ENCODE results near the gene ANKRD28.
"Not testable (repeated sequence)": the region's sequence is repeated elsewhere in the genome, so short reads cannot be mapped to it uniquely, and the experiment has no call there.

Gene ANKRD28

DNA sequence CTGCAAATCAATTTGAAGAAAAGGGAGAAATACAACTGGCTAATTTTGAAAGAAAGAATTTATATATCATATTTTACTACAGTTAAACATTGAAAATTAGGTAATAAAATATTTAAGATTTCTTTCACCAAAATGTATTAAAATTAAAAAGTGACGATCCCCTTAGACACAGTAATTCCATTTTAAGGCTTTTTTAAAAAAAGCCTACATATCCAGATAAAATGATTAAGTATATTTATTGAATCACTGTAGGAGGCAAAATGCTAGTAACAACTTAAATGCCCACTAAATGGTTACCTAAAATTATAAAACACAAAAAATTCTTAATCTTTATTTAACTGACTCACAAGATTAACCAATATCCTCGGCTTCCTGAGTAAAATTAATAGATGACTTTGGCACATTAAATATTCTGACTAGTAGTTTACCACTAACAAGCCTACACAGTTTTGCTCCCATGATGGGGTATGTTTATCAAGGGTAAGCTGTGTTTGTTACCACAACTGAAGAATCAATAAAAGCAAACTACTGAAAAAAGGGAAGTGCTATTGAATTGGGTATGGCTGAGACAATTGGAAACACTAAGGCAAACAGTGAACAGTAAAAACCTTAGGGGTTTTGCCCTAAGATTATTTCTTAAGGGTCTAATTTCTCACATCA, 28.4 kb downstream of the ANKRD28 start:
- no peak for DNase-seq

DNA sequence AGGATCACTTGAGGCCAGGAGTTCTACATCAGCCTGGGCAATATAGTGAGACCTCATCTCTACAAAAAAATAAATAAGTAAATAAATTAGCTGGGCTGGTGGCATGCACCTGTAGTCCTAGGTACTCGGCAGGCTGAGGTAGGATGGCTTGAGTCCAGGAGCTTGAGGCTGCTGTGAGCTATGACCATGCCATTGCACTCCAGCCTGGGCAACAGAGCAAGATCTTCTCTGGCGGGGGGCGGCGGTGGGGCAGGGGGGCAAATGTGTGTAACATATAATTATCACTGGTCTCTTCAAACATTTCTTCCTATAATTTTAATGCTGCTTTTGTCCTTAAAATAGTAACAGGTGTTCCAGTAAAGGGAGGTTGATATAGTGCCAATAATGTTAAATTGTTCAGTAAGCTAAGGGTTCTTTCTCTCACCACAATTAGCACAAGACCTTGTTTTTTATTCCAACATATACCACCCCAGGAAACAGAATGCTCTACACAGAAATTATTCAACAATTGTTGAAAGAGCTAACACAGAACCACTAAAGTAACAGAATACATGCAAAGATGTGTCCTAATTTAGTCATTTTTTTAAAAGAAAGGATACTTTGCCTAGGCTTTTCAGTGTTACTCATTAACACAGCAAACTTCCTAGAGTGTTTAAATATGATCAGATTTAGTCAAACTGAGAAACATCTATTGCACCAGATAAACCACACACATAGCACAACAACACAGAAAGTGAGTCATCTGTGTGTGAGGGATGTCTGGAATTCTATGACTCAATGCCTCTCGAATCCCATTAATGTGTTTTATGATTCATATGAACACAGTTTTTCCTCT, 29.1 kb downstream of the ANKRD28 start:
- DNase-seq: no peak

DNA sequence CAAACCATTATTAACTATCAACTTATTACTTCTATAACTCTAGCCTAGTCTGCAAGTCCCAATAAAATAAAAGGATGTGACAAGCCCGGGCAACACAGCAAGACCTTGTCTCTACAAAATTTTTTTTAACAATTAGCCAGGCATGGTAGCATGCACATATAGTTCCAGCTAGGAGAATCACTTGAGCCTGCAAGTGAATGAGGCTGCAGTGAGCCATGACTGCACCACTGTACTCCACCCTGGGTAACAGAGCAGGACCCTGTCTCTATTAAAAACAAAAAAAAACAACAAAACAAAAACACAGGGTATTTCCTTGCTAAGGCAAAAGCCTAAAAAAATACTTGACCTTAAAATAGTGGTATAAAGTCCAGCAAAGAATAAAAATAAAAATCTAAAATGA, 31.4 kb downstream of the ANKRD28 start:
- no peak for DNase-seq

DNA sequence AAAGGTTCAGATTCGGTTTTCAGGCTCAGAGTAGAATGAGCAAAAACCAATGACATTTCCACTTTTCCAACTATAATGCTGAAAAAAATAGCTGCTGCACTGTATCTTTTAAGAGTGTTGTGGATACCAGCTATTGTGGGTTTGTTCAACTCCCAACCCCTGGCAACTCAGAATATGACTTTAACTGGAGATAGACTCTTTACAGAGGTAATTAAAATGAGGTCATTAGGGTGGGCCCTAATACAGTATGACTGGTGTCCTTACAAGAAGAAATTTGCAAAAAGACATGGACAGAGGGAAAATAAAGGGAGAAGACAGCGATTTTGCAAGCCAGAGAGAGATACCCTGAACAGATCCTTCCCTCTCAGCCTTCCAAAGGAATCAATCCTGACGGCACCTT, 39.5 kb downstream of the ANKRD28 start:
- DNase-seq: no peak

DNA sequence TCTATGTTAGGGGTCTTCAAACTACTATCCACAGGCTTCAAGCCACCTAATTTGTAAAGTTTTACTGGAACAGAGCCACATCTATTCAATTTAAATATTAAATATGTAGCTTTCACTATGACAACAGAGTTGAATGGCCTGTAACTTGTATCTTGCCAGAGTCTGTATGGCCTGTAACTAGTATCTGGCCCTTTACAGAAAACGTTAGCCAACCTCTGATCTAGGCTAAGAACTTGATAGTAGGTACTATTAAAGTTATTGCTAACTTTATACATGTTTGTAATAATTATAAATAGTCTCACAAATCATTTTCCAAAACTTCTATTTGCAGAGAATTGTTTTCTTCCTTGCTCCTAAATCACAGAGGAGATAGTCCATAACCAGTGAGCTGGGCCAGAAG, 40.0 kb downstream of the ANKRD28 start:
- no peak for DNase-seq

DNA sequence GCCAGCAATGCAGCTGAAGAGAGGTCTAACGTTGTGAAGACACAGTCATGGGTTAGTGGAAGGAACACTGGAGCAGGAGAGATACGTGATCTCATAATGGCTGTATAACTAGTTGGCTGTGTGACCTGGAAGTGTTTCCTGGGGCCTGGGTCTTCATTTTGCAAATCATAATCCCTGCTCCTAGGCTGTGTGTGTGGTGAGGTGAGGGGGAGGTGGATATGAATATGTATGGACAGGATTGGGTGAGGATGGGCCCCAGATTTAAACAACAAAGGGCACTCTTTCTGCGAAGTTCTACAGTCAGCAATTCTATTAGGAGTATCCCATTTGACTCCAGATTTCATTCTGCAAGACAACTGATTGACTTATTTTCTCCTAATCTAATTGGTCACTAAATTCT, 41.3 kb downstream of the ANKRD28 start:
- no peak for DNase-seq

DNA sequence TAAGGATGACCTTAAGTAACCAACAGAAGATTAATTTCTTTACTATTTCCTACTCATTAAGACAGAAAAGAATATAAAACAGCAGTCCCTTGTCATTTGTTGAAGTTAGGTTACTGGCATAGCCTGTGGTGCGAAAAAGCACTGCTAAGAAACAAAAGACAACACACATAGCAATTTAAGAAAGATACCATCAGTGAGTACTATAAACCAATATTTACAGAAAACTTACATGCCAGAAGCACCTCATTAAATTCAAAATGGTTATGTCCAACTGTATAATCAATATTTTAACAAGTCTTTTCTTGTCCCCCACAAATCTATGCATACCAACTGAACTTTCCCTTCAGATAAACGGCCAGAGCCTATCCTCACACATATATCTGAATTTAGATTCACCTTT, 42.0 kb downstream of the ANKRD28 start:
- no peak for DNase-seq

DNA sequence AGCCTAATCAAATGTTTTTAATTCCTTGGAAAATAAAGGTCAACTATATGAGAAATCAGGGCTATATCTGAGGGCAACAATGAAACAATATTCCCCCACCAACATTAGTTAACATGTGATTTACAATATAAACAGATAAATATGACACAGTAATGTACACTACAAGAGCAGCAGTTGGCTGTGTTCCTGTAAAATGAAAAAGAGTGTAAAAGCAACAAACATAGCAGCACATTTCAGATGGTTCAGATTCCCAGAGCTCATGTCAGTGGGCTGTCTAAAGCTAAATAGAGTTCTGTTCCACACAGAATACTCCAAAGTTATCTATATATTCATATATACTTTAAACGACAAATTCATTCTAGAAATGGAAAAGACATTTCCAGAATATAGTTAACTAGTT, 42.6 kb downstream of the ANKRD28 start:
- DNase-seq: no peak

DNA sequence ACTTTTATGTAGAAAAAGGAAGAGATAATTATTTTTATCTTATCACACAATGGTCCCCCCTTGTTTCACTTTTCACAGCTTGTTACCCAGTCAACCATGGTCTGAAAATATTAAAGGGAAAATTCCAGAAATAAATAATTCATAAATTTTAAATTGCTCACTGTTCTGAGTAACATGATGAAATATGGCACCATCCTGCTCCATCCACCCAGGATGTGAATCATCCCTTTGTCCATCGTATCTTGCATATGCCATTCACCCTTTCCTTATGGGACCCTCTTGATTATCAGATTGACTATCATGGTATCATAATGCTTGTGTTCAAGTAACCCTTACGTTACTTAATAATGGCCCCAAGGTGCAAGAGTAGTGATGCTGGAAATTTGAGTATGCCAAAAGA, 43.7 kb downstream of the ANKRD28 start:
- DNase-seq: no peak

DNA sequence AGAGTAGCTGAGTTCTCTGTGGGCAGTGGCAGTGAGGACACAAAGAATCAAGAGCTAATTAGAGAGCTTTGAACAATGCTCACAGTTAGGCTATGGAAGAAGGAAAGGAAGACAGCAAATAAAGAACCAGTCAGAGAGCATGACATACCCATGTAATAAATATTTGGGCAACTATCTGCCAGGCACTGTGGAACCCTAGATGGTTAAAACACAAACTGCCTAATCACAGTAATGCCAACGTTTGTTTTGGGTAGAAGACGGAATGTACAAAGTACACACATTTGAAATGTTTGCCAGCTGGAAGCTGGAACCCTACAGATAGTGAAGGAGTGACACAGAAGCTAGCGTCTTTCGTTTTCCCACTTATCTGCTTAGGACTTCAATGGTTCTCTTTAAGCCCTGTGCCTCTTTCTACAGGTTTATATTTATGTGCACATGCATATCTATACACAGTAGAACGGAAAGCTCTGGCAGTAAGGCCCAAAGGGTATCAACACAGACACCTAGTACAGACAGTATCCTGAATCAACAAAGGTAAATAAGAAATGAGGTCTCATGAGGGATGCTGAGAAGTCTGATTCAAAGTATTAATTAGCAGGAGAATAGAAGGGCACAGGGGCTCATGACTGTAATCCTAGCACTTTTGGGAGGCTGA, 44.6 kb downstream of the ANKRD28 start:
- no peak for DNase-seq

DNA sequence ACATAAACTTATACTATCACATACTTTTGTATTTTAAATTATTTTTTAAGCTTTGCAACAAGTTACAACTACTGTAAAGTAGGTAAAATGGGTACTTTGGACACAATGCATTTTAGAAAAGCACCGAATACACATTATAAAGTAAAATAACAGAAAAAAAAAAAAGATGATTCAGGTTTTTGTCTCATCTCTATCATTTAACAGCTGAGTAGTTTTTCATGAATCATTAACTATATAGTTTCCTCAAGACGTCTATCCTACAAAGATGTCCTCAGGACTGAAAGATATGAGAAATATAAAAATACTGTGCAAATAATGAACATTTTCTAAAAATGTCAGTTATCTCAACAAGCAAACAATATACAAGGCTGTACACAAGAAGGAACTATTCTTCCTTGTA, 46.9 kb downstream of the ANKRD28 start:
- DNase-seq: no peak

DNA sequence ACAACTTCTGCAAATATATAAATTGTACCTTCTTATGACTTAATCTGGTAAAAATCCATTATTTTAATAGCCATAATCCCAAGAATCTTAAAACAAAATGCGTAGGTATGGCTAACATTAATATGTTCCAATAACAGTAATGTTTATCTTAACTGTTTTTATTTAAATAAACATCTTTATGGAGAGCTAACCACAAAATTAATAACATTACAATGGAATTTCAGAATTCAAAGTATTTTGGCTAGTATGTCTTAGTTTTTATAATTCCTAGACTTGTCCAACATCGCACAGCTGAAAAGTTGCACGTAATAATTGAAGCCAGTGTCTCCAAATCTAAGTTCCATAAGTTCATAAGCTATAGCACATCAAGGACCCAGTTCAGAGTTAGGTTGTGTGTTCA, 47.6 kb downstream of the ANKRD28 start:
- no peak for DNase-seq

DNA sequence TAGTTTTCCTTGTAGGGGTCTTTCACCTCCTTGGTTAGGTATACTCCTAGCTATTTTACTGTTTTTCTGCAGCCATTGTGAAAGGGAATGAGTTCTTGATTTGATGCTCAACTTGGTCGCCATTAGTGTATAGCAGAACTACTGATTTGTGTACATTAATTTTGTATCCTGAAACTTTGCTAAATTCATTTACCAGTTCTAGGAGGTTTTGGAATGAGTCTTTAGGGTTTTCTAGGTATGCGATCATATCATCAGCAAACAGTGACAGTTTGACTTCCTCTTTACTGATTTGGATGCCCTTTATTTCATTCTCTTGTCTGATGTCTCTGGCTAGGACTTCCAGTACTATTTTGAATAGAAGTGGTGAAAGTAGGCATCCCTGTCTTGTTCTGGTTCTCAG, 51.9 kb downstream of the ANKRD28 start:
- not testable (repeated sequence) for DNase-seq

DNA sequence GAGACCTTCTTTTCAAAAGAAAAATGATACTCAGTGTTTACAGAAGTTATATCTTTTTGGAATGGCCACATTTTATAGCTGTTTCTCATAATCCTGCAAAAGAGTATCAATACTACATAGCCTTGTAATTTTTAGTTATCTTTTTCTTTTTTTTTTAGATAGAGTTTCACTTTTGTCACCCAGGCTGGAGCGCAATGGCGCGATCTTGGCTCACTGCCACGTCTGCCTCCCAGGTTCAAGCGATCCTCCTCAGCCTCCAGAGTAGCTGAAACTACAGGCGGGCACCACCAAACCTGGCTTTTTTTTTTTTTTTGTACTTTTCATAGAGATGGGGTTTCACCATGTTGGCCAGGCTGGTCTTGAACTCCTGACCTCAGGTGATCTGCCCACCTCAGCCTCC, 53.6 kb downstream of the ANKRD28 start:
- DNase-seq: no peak

DNA sequence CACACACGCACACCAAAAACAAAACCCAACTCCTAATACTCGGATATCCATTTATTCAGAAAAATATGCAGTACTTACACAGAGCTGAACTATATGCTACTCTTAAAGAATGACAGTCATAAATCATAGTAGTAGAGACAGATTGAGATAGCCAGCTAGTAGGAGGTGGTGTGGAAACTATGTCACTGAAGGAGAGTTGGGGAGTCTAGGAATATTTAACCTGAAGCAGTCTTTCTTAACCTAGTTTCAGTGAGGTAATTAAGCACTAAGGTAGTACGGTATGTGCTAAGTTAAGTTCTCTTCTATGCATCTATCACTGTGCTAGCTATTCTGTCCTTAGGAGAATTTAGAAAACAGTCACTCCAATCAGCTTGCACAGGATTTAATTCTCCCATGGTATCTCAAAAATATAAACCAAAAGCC, 54.2 kb downstream of the ANKRD28 start:
- no peak for DNase-seq

DNA sequence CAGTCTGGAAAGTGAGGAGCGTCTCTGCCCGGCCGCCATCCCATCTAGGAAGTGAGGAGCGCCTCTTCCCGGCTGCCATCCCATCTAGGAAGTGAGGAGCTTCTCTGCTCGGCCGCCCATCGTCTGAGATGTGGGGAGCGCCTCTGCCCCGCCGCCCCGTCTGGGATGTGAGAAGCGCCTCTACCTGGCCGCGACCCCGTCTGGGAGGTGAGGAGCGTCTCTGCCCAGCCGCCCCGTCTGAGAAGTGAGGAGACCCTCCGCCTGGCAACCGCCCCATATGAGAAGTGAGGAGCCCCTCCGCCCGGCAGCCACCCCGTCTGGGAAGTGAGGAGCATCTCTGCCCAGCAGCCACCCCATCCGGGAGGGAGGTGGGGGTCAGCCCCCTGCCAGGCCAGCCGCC, 55.5 kb downstream of the ANKRD28 start:
- not testable (repeated sequence) for DNase-seq

DNA sequence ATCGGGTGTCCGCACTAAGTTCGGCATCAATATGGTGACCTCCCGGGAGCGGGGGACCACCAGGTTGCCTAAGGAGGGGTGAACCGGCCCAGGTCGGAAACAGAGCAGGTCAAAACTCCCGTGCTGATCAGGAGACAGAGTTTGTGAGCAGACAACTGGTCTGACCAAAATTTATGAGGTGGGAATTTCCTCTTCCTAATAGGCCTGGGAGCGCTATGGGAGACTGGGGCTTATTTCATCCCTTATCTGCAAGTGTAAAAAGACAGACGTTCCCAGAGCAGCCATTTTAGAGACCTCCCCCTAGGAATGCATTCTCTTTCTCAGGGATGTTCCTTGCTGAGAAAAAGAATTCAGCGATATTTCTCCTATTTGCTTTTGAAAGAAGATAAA, 59.2 kb downstream of the ANKRD28 start:
- not testable (repeated sequence) for DNase-seq

DNA sequence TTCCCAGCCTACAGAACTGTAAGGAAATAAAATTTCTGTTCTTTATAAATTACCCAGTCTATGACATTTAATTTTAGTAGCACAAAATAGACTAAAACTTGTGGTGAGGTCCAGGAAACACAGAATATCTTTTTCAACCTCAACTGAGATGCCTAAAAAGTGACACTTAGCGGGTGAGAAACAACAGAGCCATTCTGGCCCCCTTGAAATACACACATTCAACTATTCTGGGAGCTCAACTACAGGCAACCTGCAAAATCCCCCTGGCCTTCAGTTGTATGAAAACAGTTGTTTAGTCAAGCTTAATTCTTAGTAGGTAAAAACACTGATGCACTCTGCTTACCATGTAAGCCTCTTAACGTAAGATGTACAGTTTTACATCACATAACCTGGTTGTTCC, 66.8 kb downstream of the ANKRD28 start:
- no peak for DNase-seq

DNA sequence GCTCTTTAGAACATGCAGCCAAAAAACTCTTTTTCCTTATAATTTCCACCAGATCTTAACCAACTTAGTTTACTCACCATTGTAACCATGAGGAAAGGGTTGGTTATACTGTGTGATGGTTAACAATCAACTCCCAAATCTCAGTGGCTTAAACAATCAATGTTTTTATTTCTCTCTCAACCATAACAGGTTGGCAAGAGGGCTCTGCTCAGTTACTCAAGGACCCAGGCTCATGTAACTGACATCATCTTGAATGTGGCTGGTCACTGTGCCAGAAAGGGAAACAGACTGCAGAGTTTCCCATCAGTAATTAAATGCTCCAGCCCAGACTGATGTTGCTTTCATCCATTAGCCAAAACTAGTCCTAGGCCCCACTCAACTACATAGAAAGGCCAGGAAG, 69.0 kb downstream of the ANKRD28 start:
- no peak for DNase-seq

DNA sequence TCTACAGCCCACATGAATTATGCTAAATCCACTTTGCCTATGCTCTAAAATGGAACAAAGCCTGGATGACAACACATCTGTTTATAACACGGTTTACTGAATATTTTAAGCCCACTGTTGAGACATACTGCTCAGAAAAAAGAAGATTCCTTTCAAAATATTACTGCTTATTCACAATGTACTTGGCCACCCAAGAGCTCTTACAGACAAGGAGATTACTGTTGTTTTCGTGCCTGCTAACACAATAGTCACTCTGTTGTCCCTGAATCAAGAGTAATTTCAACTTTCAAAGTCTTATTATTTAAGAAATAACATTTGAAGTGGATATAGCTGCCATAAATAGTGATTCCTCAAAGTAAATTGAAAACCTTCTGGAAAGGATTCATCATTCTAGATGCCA, 70.9 kb downstream of the ANKRD28 start:
- DNase-seq: no peak

DNA sequence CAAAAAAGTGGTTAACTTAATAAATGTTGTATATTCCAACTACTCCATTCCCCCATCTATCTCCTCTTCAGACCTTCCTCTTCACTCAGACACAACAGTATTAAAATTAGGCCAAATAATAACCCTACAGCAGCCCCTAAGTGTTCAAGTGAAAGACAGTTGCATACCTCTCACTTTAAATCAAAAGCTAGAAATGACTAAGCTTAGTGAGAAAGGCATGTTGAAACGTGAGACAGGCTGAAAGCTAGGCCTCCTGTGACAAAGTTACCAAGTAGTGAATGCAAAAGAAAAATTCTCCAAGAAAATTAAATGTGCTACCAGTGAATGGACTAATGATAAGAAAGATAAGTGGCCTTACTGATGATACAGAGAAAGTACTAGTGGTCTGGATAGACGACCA, 71.7 kb downstream of the ANKRD28 start:
- no peak for DNase-seq

DNA sequence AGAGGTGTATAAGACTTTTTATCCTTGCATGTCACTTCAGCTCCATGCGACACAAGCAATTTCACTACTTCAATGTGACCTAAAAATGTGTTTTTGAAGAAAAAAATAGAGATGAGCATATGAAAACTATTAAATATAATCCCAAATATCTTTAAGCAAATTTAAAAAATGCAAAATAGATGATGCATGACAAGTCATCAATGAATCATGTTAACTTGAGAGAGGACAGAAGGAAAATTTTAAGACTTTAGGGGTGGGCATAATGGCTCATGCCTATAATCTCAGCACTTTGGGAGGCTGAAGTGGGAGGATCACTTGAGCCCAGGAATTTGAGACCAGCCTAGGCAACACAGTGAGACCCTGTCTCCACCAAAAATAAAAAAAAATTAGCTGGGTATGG, 73.3 kb downstream of the ANKRD28 start:
- no peak for DNase-seq

DNA sequence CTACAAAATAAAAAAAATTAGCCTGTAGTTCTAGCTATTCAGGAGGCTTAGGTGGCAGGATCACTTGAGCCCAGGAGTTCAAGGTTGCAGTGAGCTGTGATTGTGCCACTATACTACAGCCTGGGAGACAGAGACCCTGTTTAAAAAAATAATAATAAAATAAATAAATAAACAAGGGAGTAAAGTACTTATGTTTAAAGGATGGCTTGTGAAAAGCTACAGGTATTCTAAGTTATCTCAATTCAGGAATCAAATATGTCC, 74.2 kb downstream of the ANKRD28 start:
- no peak for DNase-seq

DNA sequence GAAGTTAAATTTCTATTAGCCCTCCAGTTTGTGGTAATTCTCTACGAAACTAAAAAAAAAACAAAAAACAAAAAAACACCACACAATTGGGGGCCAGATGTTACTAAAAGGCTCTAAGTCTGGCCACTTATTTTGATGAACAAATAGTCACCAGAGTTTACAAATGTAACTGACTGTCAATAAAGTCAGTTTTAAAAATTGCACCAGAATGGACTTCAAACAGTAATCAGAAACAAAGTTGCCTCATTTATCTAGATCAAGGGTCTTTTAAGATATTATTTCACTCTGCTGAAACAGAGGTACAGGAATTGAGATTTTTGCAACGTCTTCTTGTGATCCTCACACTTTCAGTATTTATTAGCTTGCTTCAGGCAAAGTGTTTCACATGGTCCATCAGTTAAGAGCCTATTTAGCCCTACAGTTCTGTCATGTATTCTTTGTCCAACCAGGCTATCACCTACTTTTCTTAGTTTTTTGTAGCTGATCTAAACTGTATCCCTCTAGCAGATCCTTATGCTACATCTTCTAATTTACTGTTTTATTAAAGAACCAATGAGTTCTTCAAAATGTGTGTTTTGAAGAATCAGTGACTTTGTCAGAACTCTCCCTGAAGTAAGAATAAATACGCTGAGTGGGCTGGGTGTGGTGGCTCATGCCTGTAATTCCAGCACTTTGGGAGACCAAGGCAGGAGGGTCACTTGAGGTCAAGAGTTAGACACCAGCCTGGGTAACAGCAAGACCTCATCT, 74.7 kb downstream of the ANKRD28 start:
- DNase-seq: no peak
